HG03520 (cell line): Measurements from ENCODE around the gene PRKCB.
"Not testable (repeated sequence)": the region's sequence is repeated elsewhere in the genome, so short reads cannot be mapped to it uniquely, and the experiment has no call there.

Experiments used
- ATAC-seq: cut with Tn5 transposase; IDR thresholded peaks from one replicate; pipeline ENCODE4 v1.9.1; 2021; ENCODE audit warnings: mild to moderate bottlenecking, moderate library complexity; ENCODE audit not compliant: unreplicated experiment

The PRKCB gene

DNA sequence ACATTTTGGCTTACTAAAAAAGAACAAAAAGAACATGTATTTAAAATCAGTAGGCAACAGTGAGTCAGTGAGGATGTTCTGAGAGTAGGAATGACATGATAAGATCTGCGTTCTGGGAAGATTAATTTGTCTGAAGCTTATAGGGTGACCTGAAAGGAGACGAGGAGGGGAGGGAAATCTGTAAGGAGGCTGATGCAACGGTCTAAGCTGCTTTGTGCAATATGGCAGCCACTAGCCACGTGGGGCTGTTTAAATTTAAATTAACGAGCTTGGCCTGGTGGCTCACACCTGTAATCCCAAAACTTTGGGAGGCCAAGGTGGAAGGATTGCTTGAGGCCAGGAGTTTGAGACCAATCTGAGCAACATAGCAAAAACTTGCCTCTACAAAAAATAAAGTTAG, 238.8 kb downstream of the PRKCB start:
- ATAC-seq, result no peak

DNA sequence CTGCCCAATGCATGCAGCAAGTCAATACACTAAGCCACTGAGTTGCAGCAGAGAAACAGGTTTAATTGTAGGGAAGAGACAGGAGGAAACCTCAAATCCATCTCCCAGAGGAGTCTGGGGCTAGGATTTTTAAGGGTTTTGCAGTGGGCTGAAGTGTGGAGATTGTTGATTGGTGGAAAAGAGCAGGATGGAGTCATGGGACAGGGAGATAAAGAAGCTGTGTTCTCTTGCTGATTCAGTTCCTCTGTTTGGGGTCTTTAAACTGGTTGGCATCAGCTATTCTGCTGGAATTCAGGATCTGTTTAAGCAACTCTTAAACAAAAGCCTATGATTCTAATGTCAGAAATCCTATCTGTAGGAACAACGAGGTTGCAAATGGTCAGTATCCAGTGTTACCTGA, 239.5 kb downstream of the PRKCB start:
- ATAC-seq, result no peak

DNA sequence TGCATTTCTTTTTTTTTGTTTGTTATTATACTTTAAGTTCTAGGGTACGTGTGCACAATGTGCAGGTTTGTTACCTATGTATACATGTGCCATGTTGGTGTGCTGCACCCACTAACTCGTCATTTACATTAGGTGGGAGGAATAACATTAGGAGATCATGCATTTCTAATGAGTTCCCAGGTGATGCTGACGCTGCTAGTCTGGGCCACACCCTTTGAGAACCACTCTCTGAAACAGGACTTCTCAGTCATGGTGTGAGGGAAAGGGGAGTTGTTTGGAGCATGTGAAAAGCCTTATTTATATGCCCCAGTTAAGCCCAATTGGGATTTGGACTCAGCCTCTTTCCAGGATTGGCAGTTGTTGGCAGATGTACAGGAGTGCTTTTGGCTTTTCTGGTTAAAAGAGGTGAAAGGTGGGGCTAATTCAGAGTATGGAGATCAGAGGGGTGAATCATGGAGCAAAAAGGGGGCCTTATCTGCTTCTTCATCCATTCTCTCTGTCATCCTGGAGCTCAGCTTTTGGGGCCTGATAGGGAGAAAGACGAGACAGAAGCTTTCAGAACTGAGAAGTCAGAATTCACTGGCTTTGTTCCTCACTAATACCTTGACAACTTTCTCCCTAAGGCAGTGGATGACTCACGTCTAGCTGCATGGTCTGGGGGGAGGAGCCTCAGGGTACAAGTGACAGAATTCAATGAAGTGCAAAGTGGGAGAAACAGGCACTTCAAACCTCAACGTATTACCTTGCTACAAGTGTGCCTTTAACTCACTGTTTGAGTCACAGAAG, 240.3 kb downstream of the PRKCB start:
- ATAC-seq, result no peak

DNA sequence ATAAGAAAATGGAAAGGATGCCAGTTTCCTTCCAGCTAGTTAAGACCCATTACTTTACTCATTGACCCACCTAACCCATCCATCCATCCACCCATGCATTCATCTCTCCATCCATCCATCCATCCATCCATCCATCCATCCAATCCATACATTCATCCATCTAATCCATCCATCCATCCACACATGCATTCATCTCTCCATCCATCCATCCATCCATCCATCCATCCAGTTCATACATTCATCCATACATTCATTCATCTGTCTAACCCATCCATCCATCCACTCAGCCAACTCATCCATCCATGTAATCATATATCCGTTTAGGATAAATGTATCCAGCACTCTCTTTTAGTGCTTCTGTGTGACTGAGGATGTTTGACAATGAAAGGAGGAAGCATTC, 241.5 kb downstream of the PRKCB start:
- ATAC-seq, result no peak

DNA sequence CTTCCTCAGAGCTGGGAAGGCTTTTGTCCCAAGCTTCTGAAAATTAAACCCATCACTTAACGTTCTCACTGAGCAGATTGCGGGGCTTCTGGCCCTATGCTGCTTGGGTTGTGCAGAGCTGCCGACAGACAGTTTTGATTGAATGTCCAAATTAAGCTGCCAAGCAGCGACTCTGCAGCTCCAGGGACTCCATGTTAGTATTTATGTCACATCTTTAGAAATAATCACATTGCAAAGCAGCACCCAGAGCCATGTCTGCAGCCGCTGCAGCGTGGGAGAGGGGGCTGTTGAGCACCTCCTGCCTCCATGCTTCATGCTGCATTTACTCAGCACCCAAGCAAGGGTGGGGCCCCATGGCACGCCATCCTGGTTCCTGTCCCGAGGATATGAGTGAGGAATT, 242.2 kb downstream of the PRKCB start:
- ATAC-seq, result no peak

DNA sequence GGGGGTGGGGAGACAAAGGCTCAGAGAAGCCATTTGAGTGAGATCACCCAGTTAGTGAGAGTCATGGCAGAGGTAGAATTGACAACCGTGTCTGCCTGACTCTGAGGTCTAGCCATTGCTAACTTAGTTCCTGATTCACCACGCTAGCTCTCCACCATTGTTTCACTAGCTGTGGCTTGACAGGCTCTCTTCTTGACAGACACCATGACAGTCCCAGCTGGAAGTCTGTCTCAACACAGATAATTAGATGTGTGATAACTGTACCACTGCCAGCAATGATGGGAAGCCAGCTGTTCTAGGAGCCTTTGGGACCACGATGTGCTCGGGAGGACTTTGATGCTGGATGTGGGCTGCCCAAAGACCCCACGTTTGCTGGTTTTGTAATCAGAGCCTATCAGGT, 249.9 kb downstream of the PRKCB start:
- ATAC-seq, result no peak

DNA sequence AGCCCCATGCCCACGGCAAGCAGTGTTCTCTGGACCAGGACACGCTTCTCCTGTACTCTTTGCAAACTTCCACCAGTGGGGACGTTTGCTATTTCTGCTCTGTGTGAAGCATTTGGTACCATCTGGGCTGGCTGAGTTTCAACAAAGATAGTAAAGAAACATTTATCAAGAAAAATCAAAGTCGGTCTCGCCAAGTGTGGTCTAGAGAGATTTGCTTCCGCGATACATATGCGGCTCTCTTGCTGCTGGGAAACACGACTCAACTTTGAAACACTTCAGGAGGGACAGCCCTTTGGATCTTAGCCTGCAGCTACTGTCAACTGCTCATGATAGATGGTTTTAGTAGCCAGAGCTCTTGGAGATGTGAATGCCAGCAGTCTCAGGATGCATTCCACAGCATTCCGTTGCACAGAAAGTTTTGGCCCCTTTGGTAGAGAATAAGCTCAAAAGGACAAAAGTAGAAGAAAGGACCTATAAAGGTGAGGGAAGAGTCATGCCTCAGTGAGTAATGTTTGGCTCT, 252.2 kb downstream of the PRKCB start:
- ATAC-seq, result no peak

DNA sequence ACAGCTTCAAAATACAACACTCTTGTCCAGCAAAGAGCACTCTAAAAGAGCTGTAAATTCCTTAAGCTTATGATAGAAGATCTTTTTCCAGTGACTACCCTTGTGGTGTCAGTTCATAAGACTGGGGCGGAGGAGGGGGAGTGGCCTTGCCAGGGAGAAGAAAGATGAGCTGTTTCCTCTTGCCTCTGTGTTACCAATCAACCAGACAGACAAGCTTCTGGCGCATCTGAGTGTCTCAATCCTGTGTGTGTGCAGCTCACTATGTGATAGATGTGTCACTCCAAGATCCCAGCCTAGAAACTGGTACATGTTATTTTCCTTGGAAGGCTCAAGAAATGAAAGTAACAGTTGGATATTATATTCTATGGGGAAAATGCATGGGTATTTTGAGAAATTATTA, 253.0 kb downstream of the PRKCB start:
- ATAC-seq, result no peak

DNA sequence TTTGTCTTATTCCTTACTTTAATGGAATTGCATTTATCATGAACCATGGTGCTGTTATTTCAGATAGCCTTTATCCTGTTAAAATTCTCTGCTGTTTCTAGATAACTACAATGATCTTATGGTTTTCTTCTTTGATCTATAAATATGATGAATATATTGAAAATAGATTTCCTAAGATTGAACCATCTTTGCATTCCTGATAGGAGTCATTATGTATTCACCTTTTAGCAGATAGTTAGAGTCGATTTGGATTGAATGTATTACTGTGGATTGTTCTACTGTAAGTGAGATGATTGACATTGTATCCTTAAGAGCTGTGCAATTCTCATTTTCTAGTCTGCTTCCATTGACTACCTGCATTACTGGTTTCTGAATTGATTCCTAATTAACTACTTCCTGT, 255.3 kb downstream of the PRKCB start:
- no peak for ATAC-seq

DNA sequence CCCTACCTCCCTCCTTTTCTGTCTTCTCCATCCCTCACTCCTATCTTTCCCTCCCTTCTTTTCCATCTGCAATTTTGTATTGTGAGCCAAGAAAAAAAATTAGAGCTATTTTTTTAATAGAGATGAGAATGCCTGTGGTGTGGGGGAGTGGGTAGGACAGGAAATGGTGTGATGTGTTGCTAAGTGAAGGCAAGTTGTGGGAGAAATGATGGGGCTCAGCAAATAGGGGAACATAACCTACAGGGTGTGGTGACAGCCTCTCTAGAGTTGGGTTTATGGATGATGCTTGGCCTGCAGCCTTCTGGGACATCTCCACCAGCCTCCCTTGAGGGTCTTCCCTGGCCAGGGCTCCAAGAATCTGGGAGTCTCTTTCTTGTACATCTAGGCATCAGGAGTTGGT, 257.3 kb downstream of the PRKCB start:
- ATAC-seq, result no peak

DNA sequence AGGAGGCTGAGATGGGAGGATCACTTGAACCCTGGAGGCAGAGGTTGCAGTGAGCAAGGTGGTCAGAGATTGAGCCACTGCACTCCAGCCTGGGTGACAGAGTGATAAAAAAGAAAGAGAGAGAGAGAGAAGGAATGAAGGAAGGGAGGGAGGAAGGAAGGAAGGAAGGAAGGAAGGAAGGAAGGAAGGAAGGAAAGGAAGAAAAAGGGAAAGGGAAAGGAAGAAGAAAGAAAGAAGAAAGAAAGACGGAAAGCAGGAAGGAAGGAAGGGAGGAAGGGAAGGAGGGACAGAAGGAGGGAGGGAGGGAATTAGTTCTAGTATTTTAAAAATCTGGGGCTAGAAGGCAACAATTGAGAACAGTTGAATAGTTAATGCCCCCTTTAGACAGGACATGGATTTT, 258.9 kb downstream of the PRKCB start:
- no peak for ATAC-seq

DNA sequence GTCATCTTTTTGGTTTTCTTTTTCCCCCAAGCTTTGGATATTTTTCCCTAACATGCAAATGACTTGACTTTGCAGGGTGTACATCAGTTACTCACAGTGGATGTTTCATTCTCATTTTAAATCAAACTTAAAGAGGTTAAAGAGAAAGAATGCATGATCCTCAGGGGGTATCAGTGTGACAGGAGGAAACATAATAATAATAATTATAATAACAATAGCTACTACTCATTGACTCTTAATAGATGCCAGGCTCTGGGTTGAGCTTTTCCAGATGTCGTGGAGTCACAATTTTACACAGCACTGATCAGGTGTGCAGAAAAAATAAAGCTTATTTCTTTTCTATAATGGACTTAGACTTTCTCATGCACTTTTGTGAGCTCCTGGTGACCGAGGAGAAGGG, 263.1 kb downstream of the PRKCB start:
- no peak for ATAC-seq

DNA sequence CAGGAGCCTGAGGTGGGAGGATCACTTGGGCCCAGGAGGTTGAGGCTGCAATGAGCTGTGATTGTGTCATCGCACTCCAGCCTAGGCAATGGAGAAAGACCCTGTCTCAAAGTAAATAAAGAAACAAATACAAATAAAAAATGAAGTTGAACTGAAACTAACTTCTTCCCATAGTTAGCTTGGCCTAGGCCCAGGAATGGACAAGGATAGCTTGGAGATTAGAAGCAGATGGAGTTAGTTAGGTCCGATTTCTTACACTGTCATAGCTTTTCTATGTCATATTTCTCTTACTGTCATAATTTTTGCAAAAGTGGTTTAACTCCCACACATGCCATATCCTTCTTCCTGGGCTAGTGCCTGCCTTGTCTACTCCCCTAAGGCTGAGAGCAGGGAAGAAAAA, 265.6 kb downstream of the PRKCB start:
- no peak for ATAC-seq

DNA sequence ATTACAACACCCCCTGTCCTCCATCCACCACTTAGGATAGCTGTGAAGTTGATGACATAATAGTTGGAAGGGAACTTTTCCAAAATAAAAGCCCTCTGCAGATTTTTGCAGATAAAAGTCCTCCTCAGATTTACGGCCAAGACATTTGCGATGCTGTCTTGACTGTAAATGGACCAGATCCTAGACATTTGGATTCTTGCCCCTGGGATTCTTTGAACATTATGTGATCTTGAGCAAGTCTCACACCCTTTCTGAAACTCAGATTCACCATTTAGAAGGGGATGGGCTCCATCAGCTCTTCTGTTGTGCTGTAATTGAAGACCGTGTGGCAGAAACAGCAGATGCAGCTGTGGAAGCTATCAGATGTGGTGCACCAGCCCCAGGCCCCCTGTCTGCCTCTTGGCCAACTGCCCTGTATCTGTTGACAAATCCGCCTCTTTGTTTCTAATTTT, 266.5 kb downstream of the PRKCB start:
- no peak for ATAC-seq

DNA sequence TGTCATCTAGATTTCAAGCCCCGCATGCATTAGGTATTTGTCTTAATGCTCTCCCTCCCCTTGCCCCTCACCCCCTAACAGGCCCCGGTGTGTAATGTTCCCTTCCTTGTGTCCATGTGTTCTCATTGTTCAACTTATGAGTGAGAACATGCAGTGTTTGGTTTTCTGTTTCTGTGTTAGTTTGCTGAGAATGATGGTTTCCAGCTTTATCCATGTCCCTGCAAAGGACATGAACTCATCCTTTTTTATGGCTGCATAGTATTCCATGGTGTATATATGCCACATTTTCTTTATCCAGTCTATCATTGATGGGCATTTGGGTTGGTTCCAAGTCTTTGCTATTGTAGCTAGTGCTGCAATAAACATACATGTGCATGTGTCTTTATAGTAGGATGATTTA, 269.7 kb downstream of the PRKCB start:
- ATAC-seq, result not testable (repeated sequence)

DNA sequence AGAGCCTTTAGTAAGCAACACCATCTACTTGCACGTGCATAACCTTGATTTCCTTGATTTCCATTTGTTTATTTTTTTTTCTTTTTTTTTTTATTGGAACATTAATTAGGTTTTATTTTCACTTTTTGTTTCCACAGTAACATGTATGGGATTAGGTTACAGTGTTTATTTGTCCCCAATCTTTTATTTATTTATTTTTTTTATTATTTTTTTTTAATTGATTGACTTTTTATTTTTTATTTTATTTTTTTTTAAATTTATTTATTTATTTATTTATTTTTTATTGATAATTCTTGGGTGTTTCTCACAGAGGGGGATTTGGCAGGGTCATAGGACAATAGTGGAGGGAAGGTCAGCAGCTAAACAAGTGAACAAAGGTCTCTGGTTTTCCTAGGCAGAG, 272.3 kb downstream of the PRKCB start:
- not testable (repeated sequence) for ATAC-seq

DNA sequence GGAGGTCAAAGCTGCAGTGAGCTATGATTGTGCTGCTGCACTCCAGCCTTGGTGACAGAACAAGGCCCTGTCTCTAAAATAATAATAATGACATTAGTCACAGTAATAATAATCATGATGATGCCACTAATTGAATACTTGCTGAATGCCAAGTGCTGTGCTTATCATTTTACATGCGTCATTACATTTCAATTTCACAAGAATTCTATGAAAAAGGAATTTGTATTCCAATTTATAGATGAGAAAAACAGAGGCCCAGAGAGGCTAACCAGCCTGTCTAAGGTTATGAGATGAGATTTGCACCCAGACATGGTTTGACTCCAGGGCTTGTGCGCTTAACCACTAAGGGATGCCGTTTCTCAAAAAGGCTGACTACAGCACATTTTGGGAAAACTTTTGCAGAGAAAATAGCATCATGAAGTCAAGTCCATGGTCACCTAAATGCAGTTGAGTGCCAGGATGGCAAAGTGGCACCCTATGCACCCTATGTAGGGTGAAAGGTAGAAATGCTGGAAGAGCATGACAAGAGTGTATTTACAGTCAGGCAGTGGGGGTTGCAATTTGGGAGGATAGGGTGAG, 276.0 kb downstream of the PRKCB start:
- no peak for ATAC-seq

DNA sequence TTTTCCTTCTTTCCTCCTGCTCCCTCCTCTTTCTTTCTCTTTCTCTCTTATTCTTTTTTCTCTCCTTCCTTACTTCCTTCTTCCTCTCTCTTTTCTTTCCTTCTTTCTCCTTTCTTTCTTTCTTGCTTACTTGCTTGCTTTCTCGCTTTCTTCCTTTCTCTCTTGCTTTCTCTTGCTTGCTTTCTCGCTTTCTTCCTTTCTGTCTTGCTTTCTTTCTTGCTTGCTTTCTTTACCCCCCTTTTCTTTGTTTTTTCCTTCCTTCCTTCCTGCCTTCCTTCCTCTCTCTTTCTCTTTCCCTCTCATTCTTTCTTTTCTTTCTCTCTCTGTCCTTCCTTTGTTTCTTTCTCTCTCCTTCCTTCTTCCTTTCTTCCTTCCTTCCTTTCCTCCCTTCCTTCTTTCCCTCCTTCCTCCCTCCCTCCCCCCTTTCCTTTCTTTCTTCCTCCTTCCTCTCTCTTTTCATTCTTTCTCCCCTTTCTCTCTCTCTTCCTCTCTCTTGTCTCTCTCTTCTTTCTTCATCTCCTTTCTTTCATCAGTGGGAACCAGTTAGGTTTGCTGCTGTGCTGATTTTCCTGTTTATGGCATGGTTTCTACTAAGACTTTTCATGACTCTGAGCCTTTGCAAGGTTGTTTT, 277.4 kb downstream of the PRKCB start:
- ATAC-seq, result no peak

DNA sequence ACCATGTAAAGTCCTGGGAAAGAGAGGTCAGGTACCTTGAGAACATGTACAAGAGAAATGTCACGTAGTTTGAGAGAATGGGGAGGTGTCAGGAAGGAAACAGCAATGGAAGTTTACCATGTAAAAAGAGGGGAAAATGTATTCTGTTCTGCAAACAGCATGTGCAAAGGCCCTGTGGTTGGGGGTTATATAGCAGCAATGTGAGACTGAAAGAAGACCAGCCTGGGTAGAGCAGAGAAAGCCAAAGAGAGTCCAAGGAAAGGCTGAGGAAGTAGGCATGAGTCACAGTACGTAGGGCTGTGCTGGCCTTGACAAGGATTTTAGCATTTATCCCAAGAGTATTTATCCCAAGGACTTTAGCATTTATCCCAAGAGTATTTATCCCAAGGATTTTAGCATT, 279.1 kb downstream of the PRKCB start:
- ATAC-seq, result no peak

DNA sequence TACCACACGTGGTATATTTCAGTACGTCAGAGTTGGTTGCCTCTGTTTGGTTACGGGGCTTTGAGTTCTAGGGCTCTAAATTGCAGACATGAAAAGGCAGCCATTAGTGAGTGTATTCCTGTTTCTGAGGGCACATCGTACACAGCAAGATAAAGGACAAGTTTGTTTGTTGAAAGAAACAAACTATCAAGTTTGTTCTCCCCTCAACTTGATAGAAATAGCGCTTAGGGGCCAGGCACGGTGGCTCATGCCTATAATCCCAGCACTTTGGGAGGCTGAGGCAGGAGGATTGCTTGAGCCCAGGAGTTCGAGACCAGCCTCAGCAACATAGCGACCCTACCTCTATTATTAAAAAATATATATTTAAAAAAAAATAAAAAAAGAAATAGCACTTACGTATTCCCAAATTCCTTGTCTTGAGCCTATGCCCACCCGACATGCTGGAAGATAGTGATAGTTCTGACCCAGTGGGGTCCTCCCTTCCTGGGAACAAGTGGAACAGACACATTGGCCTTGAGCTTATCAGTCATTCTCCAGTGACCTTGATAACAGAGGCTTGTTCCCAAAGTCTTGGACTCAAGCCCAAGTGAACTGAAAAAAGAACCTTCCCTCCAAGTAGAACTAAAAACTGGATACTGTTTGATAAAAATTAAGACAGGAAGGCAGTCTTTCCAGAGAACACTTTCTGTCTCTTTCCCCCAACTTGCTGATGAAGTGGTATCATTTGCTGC, 280.4 kb downstream of the PRKCB start:
- ATAC-seq, result no peak

DNA sequence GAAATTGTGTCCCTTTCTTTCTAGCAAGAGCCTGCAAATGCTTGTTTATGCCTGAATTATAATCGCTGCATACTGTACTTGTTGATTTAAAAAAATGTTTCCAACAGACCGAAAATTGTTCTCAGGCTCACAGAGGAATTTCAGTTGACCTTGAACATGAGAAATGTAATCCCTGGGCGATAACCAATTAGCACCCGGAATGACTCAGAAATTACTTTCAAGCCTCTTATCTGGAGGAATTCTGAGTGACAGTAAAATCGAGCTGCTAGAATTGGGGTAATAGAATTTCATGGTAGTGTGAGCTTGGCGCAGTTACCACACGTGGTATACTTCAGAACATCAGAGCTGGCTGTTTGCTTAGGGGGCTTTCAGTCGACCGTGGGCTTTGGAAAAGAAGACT, 281.2 kb downstream of the PRKCB start:
- no peak for ATAC-seq
